Fibroblast of villous mesenchyme (primary cell): ENCODE results near the gene BAZ1B. TPM values are rescaled to one million over a fixed set of nuclear protein-coding genes. Genes with fewer than 3 reads are reported as not detected.

Experiments
- DNase-seq: peaks from one replicate; pipeline ENCODE4 v3.0.0-alpha.2; 2010; ENCODE audit warnings: low read depth
- H3K4me3 ChIP-seq: 2 replicates; pipeline ENCODE4 v1.5.1; 2011; ENCODE audit warnings: low read depth, mild to moderate bottlenecking, low read length
- CTCF ChIP-seq: IDR thresholded peaks from 2 replicates; pipeline ENCODE4 v1.5.1; 2012; ENCODE audit warnings: low read depth, mild to moderate bottlenecking, low read length; ENCODE audit not compliant: insufficient read depth
- total RNA-seq: library from RNA; depleted of rRNA; stranded (reverse); fragments of >200 nt; gene quantifications from 2 replicates; pipeline ENCODE4 v1.2.3, GENCODE V29; 2012

Gene BAZ1B
- total RNA-seq, 1 donor = 64.3 TPM

- peak overlapping the region; percentile 73 for H3K4me3 ChIP-seq
- no peak for TF ChIP-seq CTCF
- peak; percentile 51 for DNase-seq
Observed at GRCh38 chr7:73521636-73522104, 423 bp downstream of the BAZ1B start.

GRCh38 chr7:73520673-73521635 lies 1.1 kb downstream of the BAZ1B start:
- TF ChIP-seq CTCF = no peak
- peak; percentile 54 for DNase-seq
- peak overlapping the region; percentile 73 for H3K4me3 ChIP-seq

- H3K4me3 ChIP-seq = peak overlapping the region; percentile 73
- no peak for TF ChIP-seq CTCF
- DNase-seq = no peak
Observed at GRCh38 chr7:73519867-73520672, 2.0 kb downstream of the BAZ1B start.

GRCh38 chr7:73518470-73518869 lies 3.6 kb downstream of the BAZ1B start:
- H3K4me3 ChIP-seq = no peak overlapping the region
- no peak for TF ChIP-seq CTCF

GRCh38 chr7:73517241-73517995 lies 4.7 kb downstream of the BAZ1B start:
- no peak for DNase-seq
- no peak overlapping the region for H3K4me3 ChIP-seq
- no peak for TF ChIP-seq CTCF

More at GRCh38 chr7:73518470-73518869, 3.6 kb downstream of the BAZ1B start:
- no peak for DNase-seq

- DNase-seq = no peak
- TF ChIP-seq CTCF = no peak
Observed at GRCh38 chr7:73515178-73515577, 6.9 kb downstream of the BAZ1B start.

More at GRCh38 chr7:73515178-73515577, 6.9 kb downstream of the BAZ1B start:
- no peak overlapping the region for H3K4me3 ChIP-seq
